Measurements from ENCODE around the gene P2RX4. TPM values are rescaled to one million over a fixed set of nuclear protein-coding genes. Genes with fewer than 3 reads are reported as not detected.
A peak's percentile ranks its signal among the peaks of the same experiment; 100 is the strongest.
"Not testable (repeated sequence)": the region's sequence is repeated elsewhere in the genome, so short reads cannot be mapped to it uniquely, and the experiment has no call there.

P2RX4 gene
- polyA plus RNA-seq, 2 donors, result 5.0 to 5.4 TPM

DNA sequence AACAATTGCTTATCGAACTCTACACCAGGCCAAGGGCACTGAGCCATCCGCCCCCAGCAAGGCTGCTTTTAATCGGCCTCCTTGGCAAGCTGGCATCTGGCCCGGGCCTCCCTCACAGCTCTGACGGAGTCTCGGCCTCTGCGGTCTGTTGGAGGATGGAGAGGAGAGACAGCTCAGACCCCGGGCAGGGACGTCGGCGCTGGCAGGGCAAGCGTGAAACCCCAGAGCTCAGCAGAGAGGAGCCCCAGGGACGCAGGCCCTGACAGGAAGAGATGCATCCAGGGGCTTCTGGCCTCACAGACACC is 69.1 kb downstream of the P2RX4 start:
- Histone ChIP-seq H3K27ac (ENCODE audit: low read depth in 2 of 2, low read length in 1 of 2) (peak overlapping the region; percentile 8 to 28), H3K9me3 (ENCODE audit: control insufficient read depth in 2 of 2, insufficient read depth in 1 of 2, low read depth in 1 of 2, low read length in 1 of 2) (no peaks in the 10 kb centered on the region), H3K4me3 (ENCODE audit: low read depth in 1 of 2, low read length in 2 of 2) (no peak overlapping the region), H3K4me1 (ENCODE audit: control insufficient read depth in 2 of 2, insufficient read depth in 2 of 2, low read length in 1 of 2) (peaks cover 0 to 2% of the 10 kb centered on the region in 2 donors), H3K36me3 (ENCODE audit: control insufficient read depth in 2 of 2, insufficient read depth in 2 of 2, low read length in 1 of 2) (peaks cover 0 to 3% of the 10 kb centered on the region in 2 donors), H3K27me3 (ENCODE audit: control insufficient read depth in 1 of 2, insufficient read depth in 2 of 2, low read length in 2 of 2) (no peaks in the 10 kb centered on the region)
- WGBS, 2 donors, result 51 to 75% methylated on average over 13 of the region's 13 CpGs

DNA sequence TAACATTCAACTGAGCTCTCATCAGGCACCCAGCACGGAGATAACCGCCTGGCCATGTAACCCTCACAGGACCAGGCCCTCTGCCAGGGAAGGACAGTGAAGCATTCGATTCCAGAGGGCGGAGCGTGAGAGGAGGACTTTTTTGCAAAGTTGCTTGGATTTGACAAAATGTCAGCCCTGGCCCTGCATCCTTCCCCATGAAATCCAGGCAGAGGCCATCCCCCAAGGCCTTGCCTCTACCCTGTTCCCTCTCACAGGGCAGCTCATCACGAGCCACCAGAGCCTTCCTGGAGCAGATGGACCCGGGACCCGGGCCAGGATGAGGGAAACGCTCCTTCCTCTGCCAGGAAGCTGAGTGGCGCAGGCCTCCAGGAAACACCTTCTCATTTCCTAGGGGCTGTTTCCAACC is 69.6 kb downstream of the P2RX4 start:
- WGBS, 2 donors, result 59 to 61% methylated on average over 10 of the region's 10 CpGs
- Histone ChIP-seq H3K9me3 (ENCODE audit: control insufficient read depth in 2 of 2, insufficient read depth in 1 of 2, low read depth in 1 of 2, low read length in 1 of 2) (no peaks in the 10 kb centered on the region), H3K36me3 (ENCODE audit: control insufficient read depth in 2 of 2, insufficient read depth in 2 of 2, low read length in 1 of 2) (no peaks in the 10 kb centered on the region), H3K27me3 (ENCODE audit: control insufficient read depth in 1 of 2, insufficient read depth in 2 of 2, low read length in 2 of 2) (no peaks in the 10 kb centered on the region), H3K4me3 (ENCODE audit: low read depth in 1 of 2, low read length in 2 of 2) (no peak overlapping the region), H3K27ac (ENCODE audit: low read depth in 2 of 2, low read length in 1 of 2) (peak overlapping the region in 1 of 2 donors; percentile 24), H3K4me1 (ENCODE audit: control insufficient read depth in 2 of 2, insufficient read depth in 2 of 2, low read length in 1 of 2) (peaks cover 0 to 2% of the 10 kb centered on the region in 2 donors)

DNA sequence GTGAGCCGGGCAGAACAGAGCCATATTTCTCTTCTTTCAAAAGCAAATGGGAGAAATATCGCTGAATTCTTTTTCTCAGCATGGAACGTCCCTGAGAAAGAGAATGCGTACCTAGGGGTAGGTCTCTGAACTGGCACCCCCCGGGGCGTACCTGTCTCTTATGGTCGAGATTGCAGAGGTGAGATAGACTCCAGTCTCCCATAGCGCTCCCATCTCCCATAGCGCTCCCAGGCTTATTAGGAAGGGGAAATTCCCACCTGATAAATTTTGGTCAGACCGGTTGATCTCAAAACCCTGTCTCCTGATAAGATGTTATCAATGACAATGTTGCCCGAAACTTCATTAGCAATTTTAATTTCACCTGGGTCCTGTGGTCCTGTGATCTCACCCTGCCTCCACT is 70.6 kb downstream of the P2RX4 start:
- H3K9me3 ChIP-seq (ENCODE audit: control insufficient read depth in 2 of 2, insufficient read depth in 1 of 2, low read depth in 1 of 2, low read length in 1 of 2); H3K36me3 ChIP-seq (ENCODE audit: control insufficient read depth in 2 of 2, insufficient read depth in 2 of 2, low read length in 1 of 2); H3K4me1 ChIP-seq (ENCODE audit: control insufficient read depth in 2 of 2, insufficient read depth in 2 of 2, low read length in 1 of 2); H3K27me3 ChIP-seq (ENCODE audit: control insufficient read depth in 1 of 2, insufficient read depth in 2 of 2, low read length in 2 of 2); H3K4me3 ChIP-seq (ENCODE audit: low read depth in 1 of 2, low read length in 2 of 2); H3K27ac ChIP-seq (ENCODE audit: low read depth in 2 of 2, low read length in 1 of 2): not testable (repeated sequence)
- 88% methylated on average over 10 to 11 of the region's 11 CpGs for WGBS, 2 donors

DNA sequence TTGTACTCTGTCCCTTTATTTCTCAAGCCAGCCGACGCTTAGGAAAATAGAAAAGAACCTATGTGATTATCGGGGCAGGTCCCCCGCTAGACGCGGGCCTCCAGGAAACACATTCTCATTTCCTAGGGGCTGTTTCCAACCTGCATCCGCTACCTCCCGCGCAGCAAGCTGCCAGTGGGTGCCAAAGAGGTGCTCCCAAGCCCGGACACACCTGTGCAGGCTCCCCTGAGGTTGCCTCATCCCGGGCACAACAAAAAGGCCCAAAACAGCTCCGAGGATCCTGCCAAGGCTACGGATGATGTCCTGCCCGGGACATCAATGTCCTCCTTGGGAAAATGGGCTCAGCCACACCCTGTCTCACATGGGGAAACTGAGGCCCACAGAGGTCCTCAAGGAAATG is 71.2 kb downstream of the P2RX4 start:
- H3K9me3 ChIP-seq (ENCODE audit: control insufficient read depth in 2 of 2, insufficient read depth in 1 of 2, low read depth in 1 of 2, low read length in 1 of 2); H3K4me1 ChIP-seq (ENCODE audit: control insufficient read depth in 2 of 2, insufficient read depth in 2 of 2, low read length in 1 of 2); H3K4me3 ChIP-seq (ENCODE audit: low read depth in 1 of 2, low read length in 2 of 2); H3K27me3 ChIP-seq (ENCODE audit: control insufficient read depth in 1 of 2, insufficient read depth in 2 of 2, low read length in 2 of 2); H3K36me3 ChIP-seq (ENCODE audit: control insufficient read depth in 2 of 2, insufficient read depth in 2 of 2, low read length in 1 of 2); H3K27ac ChIP-seq (ENCODE audit: low read depth in 2 of 2, low read length in 1 of 2): not testable (repeated sequence)
- WGBS, 2 donors, result 88% methylated on average over 14 of the region's 14 CpGs

DNA sequence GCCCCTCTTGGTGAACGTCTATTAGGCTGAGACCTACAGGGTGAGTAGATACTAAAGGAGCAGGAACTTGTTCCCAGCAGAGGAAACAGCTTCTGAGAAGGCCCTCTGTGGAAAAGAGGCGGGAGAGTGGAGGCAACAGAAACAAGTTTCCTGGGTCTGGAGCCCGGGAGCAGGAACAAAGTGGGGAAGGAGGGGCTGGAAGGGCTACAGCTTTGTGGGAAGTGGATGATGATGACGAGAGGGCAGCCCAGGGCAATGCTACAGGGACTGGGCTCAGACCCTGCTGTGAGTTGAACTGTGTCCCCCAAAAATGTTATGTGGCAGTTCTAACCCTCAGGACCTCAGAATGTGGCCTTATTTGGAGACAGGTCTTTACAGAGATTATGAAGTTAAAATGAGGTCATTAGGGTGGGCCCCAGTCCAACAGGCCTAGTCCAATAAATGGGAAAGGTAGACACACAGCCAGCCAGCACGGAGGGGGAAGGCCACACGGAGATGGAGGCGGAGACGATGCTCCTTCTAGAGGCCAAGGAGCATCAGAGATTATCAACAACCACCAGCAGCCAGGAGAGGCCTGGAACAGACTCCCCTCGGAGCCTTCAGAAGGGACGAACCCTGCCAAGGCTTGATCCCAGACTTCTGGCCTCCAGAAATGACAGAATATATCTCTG is 72.3 kb downstream of the P2RX4 start:
- Histone ChIP-seq H3K27ac (ENCODE audit: low read depth in 2 of 2, low read length in 1 of 2) (peak overlapping the region in 1 of 2 donors; percentile 17), H3K4me3 (ENCODE audit: low read depth in 1 of 2, low read length in 2 of 2) (no peak overlapping the region), H3K4me1 (ENCODE audit: control insufficient read depth in 2 of 2, insufficient read depth in 2 of 2, low read length in 1 of 2) (peaks cover 0 to 2% of the 10 kb centered on the region in 2 donors), H3K27me3 (ENCODE audit: control insufficient read depth in 1 of 2, insufficient read depth in 2 of 2, low read length in 2 of 2) (no peaks in the 10 kb centered on the region), H3K36me3 (ENCODE audit: control insufficient read depth in 2 of 2, insufficient read depth in 2 of 2, low read length in 1 of 2) (no peaks in the 10 kb centered on the region), H3K9me3 (ENCODE audit: control insufficient read depth in 2 of 2, insufficient read depth in 1 of 2, low read depth in 1 of 2, low read length in 1 of 2) (no peaks in the 10 kb centered on the region)
- 70 to 81% methylated on average over 10 of the region's 10 CpGs for WGBS, 2 donors

DNA sequence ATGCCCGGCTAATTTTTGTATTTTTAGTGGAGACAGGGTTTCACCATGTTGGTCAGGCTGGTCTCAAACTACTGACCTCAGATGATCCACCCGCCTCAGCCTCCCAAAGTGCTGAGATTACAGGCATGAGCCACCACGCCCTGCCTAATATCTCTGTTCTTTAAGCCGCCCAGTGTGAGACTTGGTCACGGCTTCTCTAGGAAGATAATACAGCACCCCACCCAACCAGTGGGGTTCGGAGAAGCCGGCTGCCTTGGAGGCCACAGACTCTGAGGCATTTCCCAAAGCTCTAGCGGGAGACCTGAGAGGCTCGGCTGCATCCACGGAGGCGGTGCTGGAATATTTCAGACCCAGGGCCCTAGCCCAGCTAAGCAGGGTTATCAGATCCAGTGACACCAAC is 73.0 kb downstream of the P2RX4 start:
- H3K9me3 ChIP-seq (ENCODE audit: control insufficient read depth in 2 of 2, insufficient read depth in 1 of 2, low read depth in 1 of 2, low read length in 1 of 2); H3K27ac ChIP-seq (ENCODE audit: low read depth in 2 of 2, low read length in 1 of 2); H3K36me3 ChIP-seq (ENCODE audit: control insufficient read depth in 2 of 2, insufficient read depth in 2 of 2, low read length in 1 of 2); H3K4me3 ChIP-seq (ENCODE audit: low read depth in 1 of 2, low read length in 2 of 2); H3K27me3 ChIP-seq (ENCODE audit: control insufficient read depth in 1 of 2, insufficient read depth in 2 of 2, low read length in 2 of 2); H3K4me1 ChIP-seq (ENCODE audit: control insufficient read depth in 2 of 2, insufficient read depth in 2 of 2, low read length in 1 of 2): not testable (repeated sequence)
- WGBS, 2 donors, result 92 to 94% methylated on average over 11 of the region's 11 CpGs

DNA sequence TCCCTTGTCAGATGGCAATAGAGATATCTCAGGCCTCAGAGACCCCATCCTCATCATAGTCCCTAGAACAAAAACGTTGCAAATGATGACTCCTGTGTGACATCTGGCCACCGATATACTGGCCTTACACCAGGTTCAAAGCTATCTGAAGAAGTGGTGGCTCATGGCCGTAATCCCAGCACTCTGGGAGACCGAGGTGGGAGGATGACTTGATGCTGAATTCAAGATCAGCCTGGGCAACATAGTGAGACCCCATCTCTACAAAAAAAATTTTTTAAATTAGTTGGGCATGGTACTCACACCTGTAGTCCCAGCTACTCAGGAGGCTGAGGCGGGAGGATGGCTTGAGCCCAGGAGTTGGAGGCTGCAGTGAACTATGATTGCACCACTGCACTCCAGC is 73.5 kb downstream of the P2RX4 start:
- 89 to 90% methylated on average over 5 of the region's 5 CpGs for WGBS, 2 donors
- H3K4me1 ChIP-seq (ENCODE audit: control insufficient read depth in 2 of 2, insufficient read depth in 2 of 2, low read length in 1 of 2), result peaks cover 0 to 2% of the 10 kb centered on the region in 2 donors
- H3K27ac ChIP-seq (ENCODE audit: low read depth in 2 of 2, low read length in 1 of 2), result no peak overlapping the region
- no peaks in the 10 kb centered on the region for H3K27me3 ChIP-seq (ENCODE audit: control insufficient read depth in 1 of 2, insufficient read depth in 2 of 2, low read length in 2 of 2)
- no peaks in the 10 kb centered on the region for H3K9me3 ChIP-seq (ENCODE audit: control insufficient read depth in 2 of 2, insufficient read depth in 1 of 2, low read depth in 1 of 2, low read length in 1 of 2)
- H3K4me3 ChIP-seq (ENCODE audit: low read depth in 1 of 2, low read length in 2 of 2), result no peak overlapping the region
- H3K36me3 ChIP-seq (ENCODE audit: control insufficient read depth in 2 of 2, insufficient read depth in 2 of 2, low read length in 1 of 2), result no peaks in the 10 kb centered on the region

Other genes with a start within 250 kb of the P2RX4 start
- gene HNF1A, start 231.6 kb upstream of the P2RX4 start, polyA plus RNA-seq, result under 1 TPM; 0.06 TPM
- gene C12orf43, start 193.6 kb upstream of the P2RX4 start, polyA plus RNA-seq, result 1 to 10 TPM; 5.4 to 9.2 TPM
- gene OASL, start 170.9 kb upstream of the P2RX4 start, polyA plus RNA-seq, result 1 to 10 TPM in 1 of 2 donors, under 1 TPM in 1; 0.90 to 1.9 TPM
- 1 to 10 TPM; 1.2 to 2.5 TPM for gene P2RX7, start 77.3 kb upstream of the P2RX4 start, polyA plus RNA-seq
- gene CAMKK2, start 86.6 kb downstream of the P2RX4 start, polyA plus RNA-seq, result 10 to 100 TPM in 1 of 2 donors, 1 to 10 TPM in 1; 8.5 to 10.5 TPM
- gene ANAPC5, start 142.3 kb downstream of the P2RX4 start, polyA plus RNA-seq, result 10 to 100 TPM; 65.4 to 71.1 TPM
- 10 to 100 TPM; 13.6 to 13.8 TPM for gene RNF34, start 190.0 kb downstream of the P2RX4 start, polyA plus RNA-seq

Measured in esophagus (tissue), 2 donors.